GM23338 (cell line): ENCODE measurements around the gene GPX6. TPM values are rescaled to one million over a fixed set of nuclear protein-coding genes. Genes with fewer than 3 reads are reported as not detected.

Experiments
- ATAC-seq: fragments of 200-7000 bp; cut with Tn5 transposase; 3 replicates; pipeline ENCODE4 v1.9.1; 2020
- DNase-seq: peaks from one replicate; pipeline ENCODE4 v3.0.0-alpha.2; 2015; ENCODE audit warnings: low spot score
- H2AFZ ChIP-seq: fragments of 200-600 bp; sonication (generic); 2 replicates; pipeline ENCODE4 v1.8.0; 2016; ENCODE audit warnings: antibody characterized with exemption, mild to moderate bottlenecking, moderate library complexity
- H3F3A ChIP-seq: fragments of 200-600 bp; sonication (generic); replicated peaks from 2 replicates; pipeline ENCODE4 v1.8.0; 2017; ENCODE audit warnings: antibody characterized with exemption, mixed run types, low read depth
- H3K27ac ChIP-seq: fragments of 200-600 bp; sonication (generic); 2 replicates; pipeline ENCODE4 v1.6.1; 2016; ENCODE audit warnings: low read depth
- H3K27me3 ChIP-seq: fragments of 200-600 bp; sonication (generic); 2 replicates; pipeline ENCODE4 v1.8.0; 2016; ENCODE audit warnings: mild to moderate bottlenecking, mixed run types, moderate library complexity; ENCODE audit not compliant: insufficient read depth
- H3K36me3 ChIP-seq: fragments of 200-600 bp; sonication (generic); 2 replicates; pipeline ENCODE4 v1.8.0; 2016; ENCODE audit warnings: mild to moderate bottlenecking; ENCODE audit not compliant: insufficient read depth
- H3K4me1 ChIP-seq: fragments of 200-600 bp; sonication (generic); 2 replicates; pipeline ENCODE4 v1.8.0; 2016; ENCODE audit warnings: mild to moderate bottlenecking, moderate library complexity; ENCODE audit not compliant: insufficient read depth
- H3K4me2 ChIP-seq: fragments of 200-600 bp; sonication (generic); 2 replicates; pipeline ENCODE4 v1.7.1; 2017; ENCODE audit warnings: mixed run types
- H3K4me3 ChIP-seq: fragments of 200-600 bp; sonication (generic); 2 replicates; pipeline ENCODE4 v1.6.1; 2016; ENCODE audit warnings: mixed run types
- H3K79me2 ChIP-seq: fragments of 200-600 bp; sonication (generic); replicated peaks from 2 replicates; pipeline ENCODE4 v1.8.0; 2017; ENCODE audit warnings: mild to moderate bottlenecking; ENCODE audit not compliant: insufficient read depth
- H3K9me2 ChIP-seq: fragments of 200-600 bp; sonication (generic); 2 replicates; pipeline ENCODE4 v1.8.0; 2017; ENCODE audit not compliant: insufficient read depth
- H4K20me1 ChIP-seq: fragments of 200-600 bp; sonication (generic); replicated peaks from 2 replicates; pipeline ENCODE4 v1.8.0; 2017; ENCODE audit warnings: mild to moderate bottlenecking; ENCODE audit not compliant: insufficient read depth
- H3K27ac Mint-ChIP-seq: 2 replicates; pipeline ENCODE4 v1.8.0; 2020; ENCODE audit warnings: inconsistent platforms, mild to moderate bottlenecking, moderate library complexity, mixed read lengths
- H3K27me3 Mint-ChIP-seq: 3 replicates; pipeline ENCODE4 v1.8.0; 2022; ENCODE audit warnings: low read depth, mild to moderate bottlenecking, moderate library complexity, mixed read lengths, inconsistent platforms; ENCODE audit not compliant: insufficient read depth, poor library complexity
- H3K36me3 Mint-ChIP-seq: 3 replicates; pipeline ENCODE4 v1.8.0; 2021; ENCODE audit warnings: low read depth, mild to moderate bottlenecking, inconsistent platforms, moderate library complexity, mixed read lengths
- H3K4me1 Mint-ChIP-seq: 3 replicates; pipeline ENCODE4 v1.8.0; 2020; ENCODE audit warnings: mild to moderate bottlenecking, inconsistent platforms, mixed read lengths
- H3K4me3 Mint-ChIP-seq: 3 replicates; pipeline ENCODE4 v1.8.0; 2021; ENCODE audit warnings: moderate library complexity, mild to moderate bottlenecking, inconsistent platforms, mixed read lengths
- H3K9me3 Mint-ChIP-seq: 3 replicates; pipeline ENCODE4 v1.8.0; 2020; ENCODE audit warnings: moderate library complexity, mild to moderate bottlenecking, inconsistent platforms, mixed read lengths
- CREB1 ChIP-seq: fragments of 250-450 bp; sonication (Bioruptor Pico); IDR thresholded peaks from 2 replicates; pipeline ENCODE4 v1.5.0; 2020; ENCODE audit warnings: low read depth, mild to moderate bottlenecking, moderate library complexity
- CTCF ChIP-seq, 2 experiments: fragments of 200-600 bp in 1 of 2; sonication (generic) in 1 of 2; conservative IDR thresholded peaks; 2 replicates each; pipeline versions ENCODE4 v1.5.1 to v1.6.1; 2016 to 2017; ENCODE audit warnings: antibody characterized with exemption in 2 of 2, low read depth in 2 of 2, mild to moderate bottlenecking in 2 of 2, moderate library complexity in 1 of 2
- ETS1 ChIP-seq: IDR thresholded peaks from 2 replicates; pipeline ENCODE4 v1.6.1; 2016; ENCODE audit warnings: antibody characterized with exemption
- EZH2 ChIP-seq: fragments of 200-600 bp; sonication (generic); IDR thresholded peaks from one replicate; pipeline ENCODE4 v1.8.0; 2017; ENCODE audit warnings: antibody characterized with exemption, mild to moderate bottlenecking, low read depth; ENCODE audit not compliant: unreplicated experiment
- EZH2phosphoT487 ChIP-seq: fragments of 200-600 bp; sonication (generic); IDR thresholded peaks from one replicate; pipeline ENCODE4 v1.8.1; 2018; ENCODE audit warnings: antibody characterized with exemption; ENCODE audit not compliant: unreplicated experiment
- NANOG ChIP-seq: IDR thresholded peaks from 2 replicates; pipeline ENCODE4 v1.6.1; 2016; ENCODE audit warnings: antibody characterized with exemption, borderline replicate concordance
- POLR2AphosphoS5 ChIP-seq: IDR thresholded peaks from 2 replicates; pipeline ENCODE4 v1.6.1; 2016; ENCODE audit warnings: antibody characterized with exemption, low read depth
- REST ChIP-seq: IDR thresholded peaks from one replicate; pipeline ENCODE4 v1.6.1; 2018; ENCODE audit warnings: antibody characterized with exemption; ENCODE audit not compliant: unreplicated experiment
- ZNF114 ChIP-seq: fragments of 250-450 bp; sonication (Bioruptor Pico); IDR thresholded peaks from 2 replicates; pipeline ENCODE4 v1.5.0; 2020; ENCODE audit warnings: mild to moderate bottlenecking, moderate library complexity
- ZNF331 ChIP-seq: fragments of 250-450 bp; sonication (Bioruptor Pico); IDR thresholded peaks from 2 replicates; pipeline ENCODE4 v1.5.0; 2020; ENCODE audit warnings: low read depth, mild to moderate bottlenecking, moderate library complexity
- polyA plus RNA-seq: library from polyadenylated mRNA; unstranded; fragments of >200 nt; fragmentation: Nextera tagmentation; extraction: Ambion mirVana; gene quantifications from 2 replicates; pipeline ENCODE4 v1.2.1, GENCODE V29; 2016
- total RNA-seq: library from RNA; depleted of rRNA; stranded (reverse); fragments of >200 nt; shearing (Covaris generic); gene quantifications from 2 replicates; pipeline ENCODE4 v1.2.3, GENCODE V29; 2014

The GPX6 gene
- total and polyA plus RNA-seq, 2 experiments from 2014 or later = not detected

GRCh38 chr6:28537509-28538140, 22.0 kb upstream of the GPX6 start (continued):
- TF ChIP-seq REST = no peak
- TF ChIP-seq CREB1 (CRISPR knock-in tag) = no peak; the same call in 1 of the 2 replicates
- TF ChIP-seq POLR2AphosphoS5 = no peak
- no peak for TF ChIP-seq EZH2

GRCh38 chr6:28537065-28537464, 21.5 kb upstream of the GPX6 start:
- DNase-seq (peak; percentile 68), ATAC-seq (peak; percentile 49)
- peak overlapping the region; percentile 64 for H3K4me3 ChIP-seq
- Mint-ChIP-seq H3K27me3 (peaks cover 24% of the 10 kb centered on the region), H3K4me3 (peak overlapping the region; percentile 98), H3K4me1 (peaks cover 22% of the 10 kb centered on the region), H3K27ac (peak overlapping the region; percentile 97), H3K36me3 (no peaks in the 10 kb centered on the region), H3K9me3 (peaks cover 6% of the 10 kb centered on the region; the same call in 2 of the 3 replicates)
- no peaks in the 10 kb centered on the region for H4K20me1 ChIP-seq
- H3K27ac ChIP-seq = peak overlapping the region; percentile 34; the same call in 1 of the 2 replicates
- 0 out of 2 replicates have a peak, but pooled peaks cover 4% of the 10 kb centered on the region for H3K4me1 ChIP-seq
- no peaks in the 10 kb centered on the region for H3F3A ChIP-seq
- no peaks in the 10 kb centered on the region for H3K79me2 ChIP-seq
- TF ChIP-seq ZNF331 (CRISPR knock-in tag) = no peak
- 0 out of 2 replicates have a peak, but pooled peaks have one; percentile 29 for TF ChIP-seq CREB1 (CRISPR knock-in tag)
- no peaks in the 10 kb centered on the region for H3K27me3 ChIP-seq
- H3K4me2 ChIP-seq = peak overlapping the region; percentile 72
- H3K9me2 ChIP-seq = no peaks in the 10 kb centered on the region
- no peaks in the 10 kb centered on the region for H3K36me3 ChIP-seq
- H2AFZ ChIP-seq = peak overlapping the region; percentile 12

- H2AFZ ChIP-seq = no peak overlapping the region
- H3K36me3 Mint-ChIP-seq = no peaks in the 10 kb centered on the region
- H3K4me1 Mint-ChIP-seq = peaks cover 26% of the 10 kb centered on the region; the same call in 2 of the 3 replicates
- H3K4me3 Mint-ChIP-seq = no peak overlapping the region
- H3K4me3 ChIP-seq = no peak overlapping the region
- no peaks in the 10 kb centered on the region for H3K79me2 ChIP-seq
- 0 out of 2 replicates have a peak, but pooled peaks cover 10% of the 10 kb centered on the region for H3K4me1 ChIP-seq
- H3K27ac Mint-ChIP-seq = no peak overlapping the region
- H3K27me3 ChIP-seq = no peaks in the 10 kb centered on the region
- peaks cover 16% of the 10 kb centered on the region for H3K27me3 Mint-ChIP-seq
- no peaks in the 10 kb centered on the region for H4K20me1 ChIP-seq
- no peaks in the 10 kb centered on the region for H3K36me3 ChIP-seq
- H3F3A ChIP-seq = no peaks in the 10 kb centered on the region
- H3K9me3 Mint-ChIP-seq = peaks cover 6% of the 10 kb centered on the region; the same call in 2 of the 3 replicates
- H3K4me2 ChIP-seq = no peak overlapping the region
- no peak overlapping the region for H3K27ac ChIP-seq
- DNase-seq (no peak), ATAC-seq (no peak)
- H3K9me2 ChIP-seq = no peaks in the 10 kb centered on the region
- TF ChIP-seq CTCF (conservative IDR thresholded peaks at IDR 0.05; ENCODE audit: low read depth in 2 of 2) (no peak), ZNF331 (CRISPR knock-in tag) (no peak), CREB1 (CRISPR knock-in tag) (no peak), REST (no peak), NANOG (no peak), EZH2phosphoT487 (no peak), ETS1 (no peak), POLR2AphosphoS5 (no peak), ZNF114 (CRISPR knock-in tag) (no peak), EZH2 (no peak)
Observed at GRCh38 chr6:28534875-28535274, 19.3 kb upstream of the GPX6 start.
